Germinal center (tissue), 1 donor: ENCODE measurements around the gene USP19.

Experiments used
- DNase-seq: peaks from one replicate; pipeline ENCODE4 v3.0.0; 2012; ENCODE audit warnings: mixed read lengths, low spot score

Gene USP19

GRCh38 chr3:49132437-49133225, 12.0 kb upstream of the USP19 start, which contains the start of gene LAMB2:
Gene LAMB2 (minus strand): TSS chr3:49133050. CDS start chr3:49132867, 183 bp downstream.
- no peak for DNase-seq

GRCh38 chr3:49132073-49132436, 11.4 kb upstream of the USP19 start:
- no peak for DNase-seq

GRCh38 chr3:49131576-49131975, 11.0 kb upstream of the USP19 start:
- DNase-seq = no peak

DNA sequence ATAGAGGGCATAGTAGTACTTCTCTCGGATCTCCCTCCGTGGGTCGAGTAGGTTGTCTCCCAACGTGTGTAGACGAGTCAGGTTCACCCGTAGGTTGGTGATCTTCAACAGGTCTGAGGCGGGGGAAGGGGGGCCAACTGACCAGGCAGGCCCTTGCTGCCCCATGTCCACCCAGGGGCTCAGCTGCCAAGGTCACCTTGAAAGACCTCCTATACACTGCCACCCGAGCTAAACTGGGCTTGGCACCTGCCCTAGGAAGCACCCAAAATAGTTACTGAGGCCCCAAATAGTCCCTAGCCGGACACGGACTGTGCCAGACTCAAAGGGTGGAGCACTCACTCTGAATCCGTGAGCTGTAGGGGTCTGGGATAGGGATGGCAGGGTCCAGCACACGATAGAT, 10.4 kb upstream of the USP19 start:
- no peak for DNase-seq

DNA sequence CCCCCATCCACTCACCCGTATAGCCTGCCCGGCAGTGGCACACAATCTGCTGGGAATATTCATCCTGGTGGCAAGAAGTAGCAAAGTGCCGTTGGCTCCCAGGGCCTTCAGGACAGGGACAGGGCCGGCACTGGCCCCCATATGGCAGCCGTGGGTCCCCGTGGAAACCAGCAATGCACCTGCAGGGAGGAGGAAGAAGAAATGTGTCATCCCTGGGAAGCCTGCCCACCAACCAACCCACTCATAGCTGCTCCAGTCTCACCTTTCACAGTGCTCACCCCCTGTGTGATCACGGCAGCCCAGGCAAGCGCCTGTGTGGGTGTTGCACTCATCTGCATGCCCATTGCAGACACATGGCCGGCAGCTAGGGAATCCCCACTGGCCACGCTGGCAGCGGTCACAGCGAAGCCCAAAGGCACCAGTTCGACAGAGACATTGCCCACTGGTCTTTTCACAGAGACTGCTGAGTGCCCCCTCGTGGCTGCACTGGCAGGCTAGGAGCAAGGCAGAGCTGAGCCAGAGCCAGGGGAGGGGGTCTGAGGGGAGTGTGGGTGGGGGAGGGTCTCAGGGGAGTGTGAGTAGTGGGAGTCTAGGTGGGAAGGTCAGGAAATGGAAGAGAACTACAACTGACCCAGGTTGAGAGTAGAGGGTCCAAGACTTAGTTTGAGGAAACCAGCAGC, 4.5 kb upstream of the USP19 start:
- DNase-seq = no peak

- DNase-seq = no peak
These were observed 3.6 kb upstream of the USP19 start for GRCh38 chr3:49124203-49124602.

DNA sequence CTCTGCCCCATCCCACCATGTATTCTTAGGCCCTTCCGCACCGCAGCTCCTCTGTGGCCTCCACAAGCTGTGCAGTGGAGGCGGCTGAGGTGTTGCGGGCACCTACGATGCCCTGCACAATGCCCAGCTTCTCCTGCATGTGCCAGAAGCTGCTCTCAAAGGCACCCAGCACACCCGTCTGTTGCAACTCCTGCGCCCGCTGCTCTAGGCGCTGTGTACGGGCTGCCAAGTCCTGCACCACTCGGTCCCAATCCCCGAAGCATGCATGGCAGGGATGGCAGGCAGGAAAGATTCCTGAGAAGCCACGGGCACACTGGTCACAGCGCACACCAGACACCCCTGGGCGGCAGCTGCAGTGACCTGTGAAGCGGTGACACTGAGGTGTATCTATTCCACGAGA, 3.1 kb upstream of the USP19 start:
- no peak for DNase-seq

DNA sequence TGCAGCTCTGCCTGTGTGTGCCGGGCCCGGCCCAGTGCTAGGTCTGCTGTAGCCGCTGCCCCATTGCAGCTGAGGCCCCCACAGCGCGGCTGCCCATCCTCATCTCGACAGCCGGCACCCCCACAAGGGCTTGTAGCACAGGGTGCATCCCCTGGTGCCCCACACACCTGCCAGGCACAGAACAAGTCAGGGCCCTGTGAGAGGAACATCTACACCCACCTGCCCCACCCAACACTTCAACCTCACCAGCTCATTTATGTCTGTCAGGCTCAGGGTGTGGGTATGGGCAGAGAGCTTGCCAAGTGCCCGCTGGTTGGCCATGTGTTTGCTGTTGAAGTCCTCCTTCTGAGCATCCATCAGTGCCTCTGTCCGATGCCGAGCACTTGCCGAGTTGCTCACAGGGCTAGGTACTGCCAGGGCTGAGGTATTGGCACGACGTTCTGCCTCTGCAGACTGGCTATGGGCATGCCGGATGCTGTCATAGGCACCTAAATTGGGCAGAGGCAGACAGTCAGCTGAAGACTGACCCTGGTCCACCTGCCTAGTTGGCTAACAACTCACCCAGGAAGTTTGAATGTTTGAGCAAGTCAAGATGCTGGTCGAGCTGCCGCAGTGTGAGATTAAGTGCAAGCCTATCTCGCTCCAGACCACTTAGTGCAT, 2.4 kb upstream of the USP19 start:
- DNase-seq = no peak

DNA sequence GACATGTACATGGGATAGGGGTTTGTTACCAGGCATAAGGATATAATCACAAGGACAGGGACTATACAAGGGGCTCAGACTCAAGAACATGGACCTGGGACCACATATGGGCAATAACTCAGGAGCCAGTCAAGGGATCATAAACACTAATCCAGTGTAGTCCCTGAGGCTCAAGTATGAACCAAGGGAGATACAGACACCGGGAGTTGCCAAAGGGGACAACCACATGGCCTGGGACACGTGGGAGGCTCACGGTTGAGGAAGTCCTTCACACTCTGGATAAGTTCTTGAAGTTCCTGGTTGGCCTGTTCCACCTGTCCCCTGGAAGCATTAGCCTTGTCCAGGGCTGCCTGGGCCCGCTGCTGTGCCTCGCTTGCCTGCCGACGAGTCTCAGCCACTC, 1.8 kb upstream of the USP19 start:
- DNase-seq = no peak

GRCh38 chr3:49122022-49122421, 1.4 kb upstream of the USP19 start:
- DNase-seq = no peak

GRCh38 chr3:49121132-49121736, 611 bp upstream of the USP19 start:
- DNase-seq = no peak

DNA sequence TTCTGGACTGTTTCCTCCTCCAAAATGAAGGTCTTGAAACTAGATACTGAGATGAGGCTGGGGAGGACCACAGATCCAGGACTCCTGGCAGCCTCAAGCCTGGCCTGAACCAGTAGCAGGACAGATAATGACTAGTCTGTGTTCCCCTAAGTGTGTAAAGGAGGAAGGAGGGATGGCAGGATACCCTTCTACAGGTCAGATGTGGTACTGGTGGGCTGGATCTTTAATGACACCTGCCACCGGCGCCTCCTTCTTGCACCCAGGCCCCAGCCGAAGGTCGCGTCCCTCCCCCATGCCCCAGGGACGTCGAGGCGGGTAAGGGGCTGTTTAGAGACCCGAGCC, 556 bp downstream of the USP19 start:
- peak; percentile 38 for DNase-seq

DNA sequence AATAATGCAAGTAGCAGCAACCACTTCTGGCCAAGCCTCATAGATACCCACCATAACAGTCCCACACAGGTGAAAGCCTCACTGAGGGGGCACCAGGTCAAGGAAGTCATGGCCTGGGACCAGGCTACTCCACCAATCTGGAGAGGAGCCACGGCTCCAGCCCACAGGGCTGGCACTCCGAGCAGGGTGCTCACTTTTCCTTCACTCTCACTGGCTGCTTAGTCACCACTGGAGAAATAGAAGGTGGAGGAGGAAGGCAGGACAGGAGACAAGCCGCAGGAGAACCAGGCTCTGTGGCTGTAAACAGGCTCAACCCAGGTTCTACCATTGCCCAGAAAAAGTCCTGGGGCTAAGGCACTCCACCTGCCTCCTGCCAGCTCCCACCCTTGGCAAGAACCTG, 1.2 kb downstream of the USP19 start:
- no peak for DNase-seq

- no peak for DNase-seq
These were observed 1.6 kb downstream of the USP19 start for GRCh38 chr3:49119036-49119435.

DNA sequence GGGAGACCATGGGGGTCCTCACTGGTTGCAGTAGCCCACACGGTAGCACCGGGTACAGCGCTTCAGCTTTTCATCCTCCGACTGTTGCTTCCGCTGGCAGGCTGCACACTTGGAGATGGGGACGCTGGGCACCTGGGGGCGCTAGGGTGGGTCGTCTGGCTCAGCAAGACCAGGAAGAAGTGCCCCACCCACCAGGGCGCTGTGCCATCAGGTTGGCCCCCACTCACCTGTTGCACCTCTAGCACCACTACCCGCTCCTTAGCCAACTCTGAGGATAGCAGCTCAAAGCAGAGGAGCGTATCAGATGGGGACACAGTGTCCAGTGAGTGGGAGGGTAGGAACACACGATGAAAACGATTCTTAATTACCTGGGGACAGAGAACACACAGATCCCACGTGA, 8.4 kb downstream of the USP19 start:
- no peak for DNase-seq

DNA sequence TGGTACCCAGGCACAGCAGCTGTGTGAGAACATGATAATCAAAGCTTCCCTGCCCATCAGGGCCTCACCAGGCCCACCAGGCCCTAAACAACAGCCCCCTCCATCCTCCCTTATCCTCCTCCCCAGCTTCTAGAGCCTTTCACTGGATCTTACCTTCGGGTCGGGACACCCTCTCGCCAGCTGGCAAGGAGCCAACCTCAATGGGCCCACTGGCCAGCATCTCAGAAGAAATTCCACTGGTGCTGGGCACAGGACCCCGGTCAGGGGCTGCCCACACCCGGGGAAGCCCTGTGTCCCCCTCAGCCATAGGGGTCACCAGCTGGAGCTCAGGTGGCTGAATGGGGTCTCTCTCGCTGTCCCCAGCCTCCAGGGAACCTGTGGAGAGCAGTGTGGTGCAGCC, 9.3 kb downstream of the USP19 start:
- DNase-seq = no peak

DNA sequence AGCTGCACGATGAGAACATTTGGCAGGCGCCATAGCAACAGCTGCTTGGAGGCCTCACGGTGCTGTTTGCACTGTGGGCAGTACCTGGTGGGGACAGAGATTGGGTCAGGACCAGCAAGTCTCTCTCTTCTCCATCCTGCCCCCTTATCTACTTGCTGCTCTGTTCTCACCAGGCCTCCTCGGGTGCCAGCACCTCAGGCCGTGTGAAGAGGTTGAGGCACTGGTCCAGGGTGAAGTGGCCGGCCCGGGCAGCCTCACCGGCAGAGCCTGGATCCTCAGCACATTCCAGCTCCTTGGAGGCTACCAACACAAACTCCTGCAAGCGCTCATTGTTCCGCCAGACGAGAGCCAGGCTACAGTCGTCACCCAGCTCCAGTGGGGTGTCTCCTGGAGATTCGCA, 9.8 kb downstream of the USP19 start:
- DNase-seq = no peak

DNA sequence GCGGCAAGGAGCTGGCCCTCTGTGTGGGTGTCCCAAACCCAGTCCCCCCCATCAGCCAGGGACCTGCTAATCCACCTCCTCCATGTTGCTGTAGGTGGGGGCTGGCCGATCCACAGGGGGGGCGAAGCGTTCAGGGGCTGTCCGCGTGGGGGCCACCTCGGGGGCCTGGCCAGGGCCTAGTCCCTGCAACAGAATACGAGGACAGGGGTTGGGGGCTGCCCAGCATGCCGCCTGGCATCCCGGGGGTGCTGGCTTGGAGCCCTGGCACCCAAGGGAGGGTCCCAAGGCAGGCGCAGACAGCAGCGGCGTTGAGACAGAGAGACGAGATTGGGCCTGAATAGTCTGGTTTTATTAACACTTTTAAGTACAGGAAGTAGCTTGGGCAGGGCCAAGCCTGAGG, 12.3 kb downstream of the USP19 start:
- DNase-seq = no peak

GRCh38 chr3:49104427-49105291, 16.0 kb downstream of the USP19 start, which contains the start of gene QARS1:
Gene QARS1 (minus strand): TSS chr3:49104757. CDS start chr3:49104733, 24 bp downstream.
- peak; percentile 97 for DNase-seq

DNA sequence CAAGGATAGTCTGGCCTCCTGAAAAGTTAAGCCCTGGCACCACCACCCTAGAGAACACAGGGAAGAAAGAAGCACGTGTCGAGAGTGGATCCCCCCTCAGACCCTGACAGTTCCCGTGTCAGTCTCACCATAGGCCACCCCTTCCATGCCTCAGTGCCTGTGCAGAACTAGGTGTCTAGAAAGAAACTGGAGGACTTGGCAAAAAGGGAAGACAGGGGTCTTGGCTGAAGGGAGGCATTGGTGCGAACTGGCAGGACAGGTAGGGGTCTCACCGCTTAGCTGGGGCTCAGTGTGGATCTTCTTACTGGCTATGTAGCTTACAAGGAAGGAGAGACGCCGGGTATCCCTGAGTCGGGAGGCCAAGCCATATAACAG, 16.6 kb downstream of the USP19 start:
- DNase-seq = no peak

- no peak for DNase-seq
These were observed 20.5 kb downstream of the USP19 start for GRCh38 chr3:49100046-49100615.
